Measurements from ENCODE around the gene NELL1.

NELL1 gene

DNA sequence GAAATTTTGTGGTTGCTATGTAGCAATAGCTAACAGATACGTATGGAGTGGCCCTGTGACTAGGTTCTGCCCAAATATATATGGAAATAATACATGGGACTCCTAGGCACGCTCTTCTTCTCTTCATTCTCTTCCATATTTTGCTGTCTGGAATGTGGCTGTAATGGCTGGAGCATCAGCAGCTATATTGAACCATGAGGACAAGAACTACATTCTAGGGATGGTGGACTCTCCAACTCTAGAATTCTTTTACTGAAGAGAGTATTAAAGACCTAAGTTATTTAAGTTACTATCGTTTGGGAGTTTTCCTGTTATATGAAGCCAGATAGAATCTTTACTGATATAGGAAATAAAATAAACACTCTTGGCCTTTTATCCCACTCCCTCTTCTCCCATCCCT, 7.5 kb upstream of the NELL1 start:
- in situ Hi-C loops (cut with MboI; ENCODE audit: low sequenced_read_pairs) = no loop called here

DNA sequence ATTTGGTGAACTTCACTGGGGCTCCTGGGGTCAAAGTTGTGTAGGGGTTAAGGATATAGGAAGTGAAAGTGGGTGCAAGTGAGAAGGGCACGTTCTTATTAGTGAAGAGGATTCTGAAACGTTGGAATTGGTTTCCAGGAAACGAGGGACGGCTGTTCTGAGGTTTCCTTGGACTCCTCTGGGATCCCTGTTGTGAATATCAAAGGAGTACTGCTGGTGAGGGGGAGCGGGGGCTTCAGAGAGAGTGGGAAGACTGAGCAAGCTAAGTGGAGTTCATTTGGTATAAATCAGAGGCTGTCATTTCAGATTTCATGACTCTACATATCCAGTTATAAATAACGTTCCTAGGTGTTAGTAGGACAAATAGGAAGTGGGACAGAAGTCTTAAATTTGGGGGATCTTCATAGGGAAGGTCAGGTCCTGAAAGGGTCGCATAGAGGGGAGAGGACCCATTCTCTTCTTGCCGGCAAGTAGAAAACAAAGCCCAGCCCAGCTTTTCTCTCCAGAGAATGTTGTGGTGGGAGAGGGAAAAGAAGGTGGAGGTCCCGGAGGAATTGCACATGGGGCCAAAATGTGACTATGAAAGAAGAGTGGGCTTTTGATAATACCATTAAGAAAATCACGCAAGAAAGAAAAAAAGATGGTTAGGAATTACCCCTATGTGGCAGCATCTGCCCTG, 1.1 kb upstream of the NELL1 start:
- in situ Hi-C loops (cut with MboI; ENCODE audit: low sequenced_read_pairs) = no loop called here

DNA sequence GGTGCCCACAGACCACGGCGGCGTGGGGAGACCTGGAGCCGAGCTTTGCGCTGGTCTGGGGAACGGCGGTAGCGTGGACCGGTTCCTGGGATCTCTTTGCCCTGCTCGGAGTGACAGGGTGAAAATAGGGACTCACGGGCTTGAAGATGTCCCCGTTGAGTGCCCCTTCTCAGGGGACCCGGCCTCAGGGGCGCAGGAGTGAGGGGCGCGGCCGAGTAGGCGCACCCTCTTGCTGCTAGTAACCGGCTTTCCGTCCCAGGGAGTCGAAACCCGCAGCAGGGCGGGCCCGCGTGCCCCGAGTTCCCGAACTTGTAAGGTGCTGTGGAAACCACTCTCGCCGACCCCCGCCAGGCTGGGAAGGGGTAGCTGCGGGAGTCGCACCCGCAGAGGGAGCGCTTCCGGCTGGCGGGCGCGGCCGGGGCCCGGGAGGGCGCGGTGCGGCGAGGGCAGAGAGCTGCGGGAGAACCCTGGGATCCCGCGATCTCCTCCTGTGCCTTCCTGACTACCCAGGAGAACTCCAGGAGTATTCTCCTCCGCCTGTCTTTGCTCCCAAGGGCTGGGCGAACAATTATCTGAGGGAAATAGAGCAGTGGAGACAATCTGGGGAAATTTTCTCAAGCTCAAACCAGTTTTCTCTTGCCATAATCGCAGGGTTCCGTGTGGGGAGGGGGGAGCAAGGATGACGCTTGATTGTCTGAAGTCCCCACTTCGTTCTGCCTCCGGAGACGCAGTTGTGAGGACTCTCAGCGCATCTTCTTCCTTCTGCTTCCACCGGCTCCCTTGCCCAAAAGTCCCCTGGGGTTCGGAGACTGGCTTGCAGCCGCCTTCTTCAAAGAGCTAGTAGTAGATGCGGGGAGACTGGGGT, 666 bp downstream of the NELL1 start:
- in situ Hi-C loops (cut with MboI; ENCODE audit: low sequenced_read_pairs) = no loop called here

- in situ Hi-C loops (cut with MboI; ENCODE audit: low sequenced_read_pairs) = no loop called here
Observed at GRCh38 chr11:20670932-20671403, 1.6 kb downstream of the NELL1 start.

DNA sequence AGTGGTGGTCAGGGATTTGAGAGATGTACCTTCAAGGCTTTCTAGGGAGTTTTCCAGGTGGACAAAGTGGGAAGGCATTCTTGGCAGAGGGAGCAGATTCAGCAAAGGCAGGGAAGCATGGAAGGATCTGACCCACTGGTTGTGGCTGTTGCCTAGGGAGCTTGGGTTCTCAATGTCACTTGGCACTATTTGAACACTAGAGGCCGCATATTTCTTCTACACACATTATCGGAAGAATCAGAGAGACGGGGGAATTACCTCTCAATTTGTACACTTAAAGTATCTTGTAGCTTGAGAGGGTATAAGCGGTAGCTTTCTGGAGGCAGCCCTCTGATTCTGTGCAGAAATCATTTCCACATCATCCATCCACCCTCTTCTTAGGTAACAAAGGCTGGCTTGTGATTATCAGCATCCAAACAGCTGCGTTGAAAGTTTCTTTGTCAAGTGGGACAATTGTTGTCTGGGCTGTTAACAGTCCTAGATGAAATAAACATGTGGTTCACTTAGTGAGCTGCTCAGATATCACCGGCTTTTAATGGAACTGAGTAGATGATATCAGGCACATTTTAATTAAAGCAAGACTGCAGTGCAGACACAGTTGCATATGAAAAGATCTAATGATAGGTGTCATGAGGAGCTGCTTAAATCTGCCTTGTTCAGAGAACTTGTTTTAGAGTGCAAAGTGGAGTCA, 2.6 kb downstream of the NELL1 start:
- in situ Hi-C loops (cut with MboI; ENCODE audit: low sequenced_read_pairs) = no loop called here

- in situ Hi-C loops (cut with MboI; ENCODE audit: low sequenced_read_pairs) = no loop called here
Observed at GRCh38 chr11:20672575-20672974, 3.2 kb downstream of the NELL1 start.

GRCh38 chr11:20676658-20677057, 7.3 kb downstream of the NELL1 start:
- in situ Hi-C loops (cut with MboI; ENCODE audit: low sequenced_read_pairs) = no loop called here

DNA sequence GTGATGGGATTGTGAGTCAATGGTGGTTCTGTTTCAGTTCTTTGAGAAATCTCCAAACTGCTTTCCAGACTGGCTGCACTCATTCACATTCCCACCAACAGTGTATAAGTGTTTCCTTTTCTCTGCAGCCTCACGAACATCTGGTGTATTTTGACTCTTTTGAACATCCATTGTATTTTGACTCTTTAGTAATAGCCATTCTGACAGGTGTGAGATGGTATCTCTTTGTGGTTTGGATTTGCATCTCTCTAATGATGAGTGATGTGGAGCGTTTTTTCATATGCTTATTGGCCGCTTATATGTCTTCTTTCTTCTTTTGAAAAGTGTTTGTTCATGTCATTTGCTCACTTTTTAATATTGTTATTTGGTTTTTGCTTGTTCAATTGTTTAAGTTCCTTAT, 19.4 kb downstream of the NELL1 start:
- in situ Hi-C loops (cut with MboI; ENCODE audit: low sequenced_read_pairs) = no loop called here

GRCh38 chr11:20707876-20708275, 38.5 kb downstream of the NELL1 start:
- in situ Hi-C loops (cut with MboI; ENCODE audit: low sequenced_read_pairs) = no loop called here

GRCh38 chr11:20712912-20713311, 43.5 kb downstream of the NELL1 start:
- in situ Hi-C loops (cut with MboI; ENCODE audit: low sequenced_read_pairs) = no loop called here

DNA sequence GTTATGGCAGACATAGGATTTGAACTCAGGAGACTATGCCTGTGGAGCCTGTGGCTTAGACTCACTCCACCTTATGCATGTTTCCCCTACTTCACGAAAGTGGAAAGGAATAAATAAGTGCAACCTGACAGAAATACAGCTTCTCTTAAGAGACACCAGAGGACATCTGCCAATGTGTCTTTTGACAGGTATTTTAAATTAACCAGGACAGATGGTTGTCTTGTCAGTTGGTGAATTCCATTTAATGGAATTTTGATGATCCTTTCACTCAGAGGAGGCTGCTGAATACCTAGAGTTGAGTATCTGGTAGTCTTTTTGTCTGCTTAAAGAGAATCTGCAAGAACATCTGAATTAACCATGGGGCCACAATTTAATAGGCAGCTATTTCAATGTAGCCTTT, 46.1 kb downstream of the NELL1 start:
- in situ Hi-C loops (cut with MboI; ENCODE audit: low sequenced_read_pairs) = no loop called here

GRCh38 chr11:20715931-20716330, 46.5 kb downstream of the NELL1 start:
- in situ Hi-C loops (cut with MboI; ENCODE audit: low sequenced_read_pairs) = no loop called here

- in situ Hi-C loops (cut with MboI; ENCODE audit: low sequenced_read_pairs) = no loop called here
Observed at GRCh38 chr11:20719821-20720220, 50.4 kb downstream of the NELL1 start.

DNA sequence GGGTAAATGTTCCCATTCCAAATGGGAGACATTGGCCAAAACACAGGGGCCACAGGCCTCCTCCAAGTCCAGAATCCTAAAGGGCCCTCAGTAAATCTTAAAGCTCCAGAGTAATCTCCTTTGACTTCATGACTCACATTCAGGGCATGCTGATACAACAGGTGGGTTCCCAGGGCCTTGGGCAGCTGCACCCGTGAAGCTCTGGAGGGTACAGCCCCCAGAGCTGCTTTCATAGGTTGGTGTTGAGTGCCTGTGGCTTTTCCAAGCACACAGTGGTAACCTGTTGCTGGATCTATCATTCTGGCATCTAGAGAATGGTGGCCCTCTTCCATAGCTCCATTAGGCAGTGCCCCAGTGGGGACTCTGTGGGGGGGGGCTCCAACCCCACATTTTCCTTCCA, 54.0 kb downstream of the NELL1 start:
- in situ Hi-C loops (cut with MboI; ENCODE audit: low sequenced_read_pairs) = no loop called here

GRCh38 chr11:20729597-20730105, 60.3 kb downstream of the NELL1 start:
- in situ Hi-C loops (cut with MboI; ENCODE audit: low sequenced_read_pairs) = no loop called here

GRCh38 chr11:20731676-20732215, 62.4 kb downstream of the NELL1 start:
- in situ Hi-C loops (cut with MboI; ENCODE audit: low sequenced_read_pairs) = no loop called here

- in situ Hi-C loops (cut with MboI; ENCODE audit: low sequenced_read_pairs) = no loop called here
Observed at GRCh38 chr11:20739107-20739506, 69.7 kb downstream of the NELL1 start.

GRCh38 chr11:20739577-20739976, 70.2 kb downstream of the NELL1 start:
- in situ Hi-C loops (cut with MboI; ENCODE audit: low sequenced_read_pairs) = no loop called here

DNA sequence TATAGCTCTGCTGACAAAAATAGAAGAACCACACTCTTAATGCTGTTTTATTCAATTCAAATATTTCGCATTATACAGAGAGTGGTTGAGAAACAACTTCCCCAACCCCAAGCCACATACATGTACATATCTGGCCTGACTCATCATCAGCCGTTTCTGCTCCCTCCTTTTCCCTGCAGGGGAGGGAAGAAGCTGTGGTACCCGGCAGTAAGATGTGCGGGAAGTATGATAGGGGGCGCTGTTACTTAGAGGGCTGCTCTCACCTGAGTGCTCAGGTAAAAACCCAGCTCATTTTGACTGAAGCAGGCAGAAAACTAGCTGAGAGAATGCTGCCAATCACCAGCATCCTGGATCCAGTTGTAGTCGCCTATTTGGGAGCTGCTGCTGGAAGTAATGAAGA, 85.5 kb downstream of the NELL1 start:
- in situ Hi-C loops (cut with MboI; ENCODE audit: low sequenced_read_pairs) = no loop called here

- in situ Hi-C loops (cut with MboI; ENCODE audit: low sequenced_read_pairs) = no loop called here
Observed at GRCh38 chr11:20759541-20759940, 90.2 kb downstream of the NELL1 start.

DNA sequence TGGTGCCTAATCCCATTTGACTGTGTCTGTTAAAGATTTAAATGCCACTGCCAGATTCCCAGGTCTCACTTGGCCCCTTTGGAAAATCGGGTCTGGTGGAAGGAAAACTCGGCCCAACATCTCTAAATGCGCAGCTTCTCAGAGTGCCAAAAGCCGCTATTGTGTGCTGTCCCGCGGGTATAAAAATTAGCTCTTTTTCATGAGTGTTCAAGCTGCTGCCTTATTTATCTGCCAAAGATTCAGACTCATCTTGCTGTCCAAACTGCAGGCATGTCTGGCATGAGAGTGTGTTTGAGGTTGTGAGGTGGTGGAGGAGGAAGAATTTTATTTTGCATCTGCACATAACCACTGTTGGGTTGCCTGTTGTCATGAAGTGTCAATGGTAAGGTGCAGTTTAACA, 91.4 kb downstream of the NELL1 start:
- in situ Hi-C loops (cut with MboI; ENCODE audit: low sequenced_read_pairs) = no loop called here
